ENCODE measurements around the gene RXFP2. TPM values are rescaled to one million over a fixed set of nuclear protein-coding genes. Genes with fewer than 3 reads are reported as not detected.

RXFP2 gene
- total and polyA plus RNA-seq, 2 of the 8 experiments (the other 6 are each of a cell fraction or from before 2014, with no cell fraction given), result not detected

- no peak for TF ChIP-seq CTBP2 (IDR thresholded peaks at IDR 0.05; ENCODE audit: borderline replicate concordance, insufficient read depth, insufficient read length, low read length)
- TF ChIP-seq KDM4A (IDR thresholded peaks at IDR 0.05; ENCODE audit: low read depth, low read length, severe bottlenecking), result peak; percentile 92
- no peak for TF ChIP-seq MAFK (IDR thresholded peaks at IDR 0.05; ENCODE audit: low read depth, low read length)
- 0 out of 3 replicates have a peak, but pooled peaks of 1 of the 2 experiments have one; percentile 20 for TF ChIP-seq POLR2A (IDR thresholded peaks at IDR 0.05; ENCODE audit: control extremely low read depth in 1 of 2, low read depth in 2 of 2, low read length in 2 of 2)
- TF ChIP-seq JUND (IDR thresholded peaks at IDR 0.05; ENCODE audit: low read length), result no peak
- no peak for TF ChIP-seq CHD2 (IDR thresholded peaks at IDR 0.05; ENCODE audit: low read length)
- no peak for TF ChIP-seq TAF7 (optimal IDR thresholded peaks at IDR 0.05; ENCODE audit: borderline replicate concordance, low read depth, low read length)
- TF ChIP-seq BRCA1 (IDR thresholded peaks at IDR 0.05; ENCODE audit: low read depth, low read length), result no peak
- TF ChIP-seq GTF2F1 (IDR thresholded peaks at IDR 0.05; ENCODE audit: borderline replicate concordance, low read depth, low read length), result no peak
- TF ChIP-seq CHD1 (IDR thresholded peaks at IDR 0.05; ENCODE audit: low read depth, low read length), result no peak
- no peak for TF ChIP-seq SIN3A (conservative IDR thresholded peaks at IDR 0.05 in 1 of 2, IDR thresholded peaks at IDR 0.05 in 1 of 2; ENCODE audit: low read depth in 1 of 2, low read length in 2 of 2)
- no peak for TF ChIP-seq POU5F1 (IDR thresholded peaks at IDR 0.05; ENCODE audit: low read depth, low read length)
- TF ChIP-seq RBBP5 (IDR thresholded peaks at IDR 0.05; ENCODE audit: borderline replicate concordance, low read depth, low read length), result 0 out of 2 replicates have a peak, but pooled peaks have one; percentile 33
- TF ChIP-seq JUN (IDR thresholded peaks at IDR 0.05; ENCODE audit: low read depth, low read length), result no peak
- TF ChIP-seq MAX (IDR thresholded peaks at IDR 0.05), result 0 out of 2 replicates have a peak, but pooled peaks have one; percentile 30
- no peak for TF ChIP-seq CBX5 (IDR thresholded peaks at IDR 0.05; ENCODE audit: low read depth, low read length)
These were observed 107.0 kb downstream of the RXFP2 start (continued) for GRCh38 chr13:31846182-31846938.
